Activated gamma-delta T cell (primary cell): ENCODE data around the gene KRT13.

Experiments
- DNase-seq: peaks from one replicate; lab custom pipeline; 2025; lab: John Stamatoyannopoulos, UW

The KRT13 gene

DNA sequence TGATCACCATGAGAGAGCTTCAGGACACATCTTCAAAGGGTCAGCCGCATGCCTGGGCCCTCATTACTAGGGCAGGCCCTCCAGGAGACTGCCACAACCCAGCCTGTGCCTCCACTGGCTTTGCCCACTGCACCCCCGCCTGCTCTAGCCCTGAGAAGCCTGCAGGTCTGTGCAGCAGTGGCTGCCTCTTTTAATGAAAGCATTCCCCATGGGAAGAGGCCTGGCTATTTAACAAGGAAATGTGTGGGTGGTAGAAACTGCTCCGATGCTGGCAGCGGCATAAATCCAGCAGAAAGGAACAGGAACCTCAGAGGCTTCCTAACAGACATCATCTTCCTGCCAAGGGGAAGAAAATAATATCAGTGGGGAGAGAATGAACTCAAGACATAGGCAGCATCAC is 37.9 kb downstream of the KRT13 start:
- DNase-seq: no peak

- DNase-seq: no peak
These were observed 38.4 kb downstream of the KRT13 start, which contains the start of gene KRT32 for GRCh38 chr17:41466988-41467387. TSS of gene KRT32 (minus strand) at chr17:41467386. CDS start at chr17:41467325, 61 bp downstream.

- DNase-seq: no peak
These were observed 40.7 kb downstream of the KRT13 start for GRCh38 chr17:41464682-41465081.

GRCh38 chr17:41464173-41464572 is 41.2 kb downstream of the KRT13 start:
- no peak for DNase-seq

DNA sequence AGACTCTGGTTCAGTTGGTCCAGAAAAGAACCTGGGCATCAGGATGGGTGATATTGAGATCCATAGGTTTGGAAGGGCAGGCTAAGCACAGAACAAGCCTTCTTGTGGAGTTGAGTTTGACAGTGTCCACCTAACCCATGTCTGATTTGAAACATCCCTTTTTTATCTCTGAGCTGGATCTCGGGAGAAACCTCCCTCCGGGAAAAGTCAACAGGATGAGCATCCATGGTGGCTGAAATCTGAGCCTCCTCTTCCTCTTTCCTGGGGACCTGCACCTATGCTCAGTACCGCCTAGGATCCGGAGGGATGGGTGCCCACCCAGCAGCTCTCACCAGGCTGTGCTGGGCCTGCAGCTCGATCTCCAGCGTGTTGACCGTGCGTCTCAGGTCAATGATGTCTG is 41.7 kb downstream of the KRT13 start:
- DNase-seq: no peak

DNA sequence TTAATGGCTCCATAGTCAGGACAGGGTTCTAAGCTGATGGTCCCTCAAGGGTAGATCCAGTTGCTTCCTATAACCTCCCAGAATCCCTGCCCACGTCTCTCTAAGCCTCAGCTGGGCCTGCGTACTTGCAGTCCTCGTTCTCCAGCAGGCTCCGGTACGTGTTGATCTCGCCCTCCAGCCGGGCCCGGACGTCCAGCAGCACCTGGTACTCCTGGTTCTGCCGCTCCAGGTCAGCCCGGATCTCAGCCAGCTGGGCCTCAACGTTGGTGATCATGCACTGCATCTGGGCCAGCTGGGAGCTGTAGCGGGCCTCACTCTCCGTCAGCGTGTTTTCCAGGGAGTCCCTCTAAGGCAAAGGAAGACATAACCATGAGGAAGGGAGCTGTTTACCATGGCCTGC is 42.7 kb downstream of the KRT13 start:
- no peak for DNase-seq

- DNase-seq: no peak
These were observed 47.7 kb downstream of the KRT13 start for GRCh38 chr17:41457676-41458075.

DNA sequence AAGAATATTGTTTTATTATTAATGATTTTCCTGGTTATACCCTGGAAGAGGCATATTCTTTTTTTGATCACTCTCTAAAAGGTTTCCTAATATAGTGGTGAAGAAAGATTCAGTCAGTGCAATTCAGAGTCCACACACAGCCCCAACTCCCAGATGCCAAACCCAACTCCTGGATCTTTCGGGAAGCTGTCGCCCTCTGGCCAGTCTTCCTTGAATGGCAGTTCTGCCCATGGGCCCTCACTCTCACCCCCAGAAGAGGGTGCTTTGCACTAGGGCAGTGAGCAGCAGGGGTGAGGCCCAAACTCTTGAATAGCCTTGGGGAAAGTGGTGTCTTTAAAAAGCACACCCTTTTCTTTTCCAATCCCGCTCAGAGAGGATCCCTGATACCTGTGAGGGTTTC is 49.2 kb downstream of the KRT13 start:
- DNase-seq: no peak

GRCh38 chr17:41455236-41455635 is 50.2 kb downstream of the KRT13 start:
- DNase-seq: no peak

- no peak for DNase-seq
These were observed 52.3 kb downstream of the KRT13 start for GRCh38 chr17:41453066-41453465.

DNA sequence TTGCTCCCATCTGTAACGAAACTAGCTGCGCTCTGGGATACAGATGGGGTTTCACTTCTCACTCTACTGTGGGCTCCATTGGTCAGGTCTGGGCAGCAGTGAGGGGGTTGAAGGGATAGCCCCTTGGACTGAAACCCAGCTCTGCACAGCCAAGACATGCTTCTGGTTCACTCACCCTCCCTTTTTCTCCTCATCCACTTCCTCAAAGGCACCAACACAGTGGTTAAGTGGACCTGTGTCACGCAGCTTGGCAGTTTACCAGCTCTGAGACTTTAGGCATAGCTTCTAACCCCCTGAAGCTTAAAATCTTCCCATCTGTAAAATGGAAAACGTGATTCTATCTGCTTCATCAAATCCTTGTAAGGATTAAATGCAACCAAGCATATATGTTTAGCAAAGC is 53.1 kb downstream of the KRT13 start:
- no peak for DNase-seq

DNA sequence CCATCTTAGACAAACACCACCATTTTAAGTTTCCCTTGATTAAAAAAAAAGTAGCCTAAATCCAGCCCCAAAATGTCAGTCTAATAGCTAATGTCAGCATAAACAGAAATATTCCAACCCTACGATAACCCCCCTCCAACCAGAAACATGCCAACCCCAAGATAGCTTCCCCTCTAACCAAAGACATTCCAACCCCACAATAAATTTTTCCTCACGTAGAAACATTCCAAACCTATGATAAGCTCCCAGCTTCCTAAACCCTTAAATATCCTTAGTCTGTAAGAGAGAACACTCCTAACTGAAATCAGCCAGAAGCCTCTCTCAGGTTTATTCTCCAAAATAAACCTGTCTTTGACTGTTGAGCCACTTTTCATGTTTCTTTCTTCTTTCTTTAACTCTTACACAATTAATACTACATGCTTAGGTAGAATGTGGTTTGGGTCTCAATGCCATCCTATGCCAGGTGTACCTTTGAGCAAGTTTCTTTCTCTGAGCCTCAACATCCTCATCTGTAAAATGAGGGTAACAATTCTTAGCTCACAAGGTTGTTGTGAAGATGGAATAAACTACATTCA is 54.2 kb downstream of the KRT13 start:
- DNase-seq: no peak
